ENCODE results near the gene HTR2A. TPM values are rescaled to one million over a fixed set of nuclear protein-coding genes. Genes with fewer than 3 reads are reported as not detected.
"Not testable (repeated sequence)": the region's sequence is repeated elsewhere in the genome, so short reads cannot be mapped to it uniquely, and the experiment has no call there.

Gene HTR2A
- total RNA-seq, 4 donors from 2014 or later: 0.57 TPM; not detected in 3

GRCh38 chr13:46817095-46817494 is 79.8 kb downstream of the HTR2A start:
- DNase-seq (ENCODE audit: low spot score in 2 of 2): no peak
- TF ChIP-seq EP300 (IDR thresholded peaks at IDR 0.05) (no peak), POLR2A (IDR thresholded peaks at IDR 0.05) (no peak), CTCF (IDR thresholded peaks at IDR 0.05) (no peak), POLR2AphosphoS5 (IDR thresholded peaks at IDR 0.05) (no peak)
- H3K27me3 ChIP-seq: no peaks in the 10 kb centered on the region
- H3K27ac ChIP-seq: no peak overlapping the region
- H3K4me1 ChIP-seq: no peaks in the 10 kb centered on the region
- no peaks in the 10 kb centered on the region for H3K36me3 ChIP-seq
- no peaks in the 10 kb centered on the region for H3K9me3 ChIP-seq
- WGBS: 68% methylated on average over 1 of the region's 1 CpG
- H3K4me3 ChIP-seq: no peak overlapping the region

- Histone ChIP-seq H3K4me3 (no peak overlapping the region), H3K36me3 (no peaks in the 10 kb centered on the region), H3K9me3 (no peaks in the 10 kb centered on the region), H3K27me3 (no peaks in the 10 kb centered on the region), H3K4me1 (no peaks in the 10 kb centered on the region), H3K27ac (no peak overlapping the region)
- TF ChIP-seq POLR2A (IDR thresholded peaks at IDR 0.05) (no peak), EP300 (IDR thresholded peaks at IDR 0.05) (no peak), CTCF (IDR thresholded peaks at IDR 0.05) (no peak), POLR2AphosphoS5 (IDR thresholded peaks at IDR 0.05) (no peak)
- DNase-seq (ENCODE audit: low spot score in 2 of 2): no peak
- 84% methylated on average over 1 of the region's 1 CpG for WGBS
Observed at GRCh38 chr13:46816371-46816770, 80.5 kb downstream of the HTR2A start.

- Histone ChIP-seq H3K27me3 (peaks cover 6% of the 10 kb centered on the region), H3K9me3 (no peaks in the 10 kb centered on the region), H3K4me1 (no peaks in the 10 kb centered on the region), H3K36me3 (no peaks in the 10 kb centered on the region), H3K27ac (no peak overlapping the region), H3K4me3 (no peak overlapping the region)
- DNase-seq (ENCODE audit: low spot score in 2 of 2): no peak
- TF ChIP-seq POLR2A (IDR thresholded peaks at IDR 0.05): no peak
- no peak for TF ChIP-seq EP300 (IDR thresholded peaks at IDR 0.05)
- TF ChIP-seq CTCF (IDR thresholded peaks at IDR 0.05): no peak
- TF ChIP-seq POLR2AphosphoS5 (IDR thresholded peaks at IDR 0.05): no peak
Observed at GRCh38 chr13:46812301-46812797, 84.5 kb downstream of the HTR2A start.

GRCh38 chr13:46810440-46810839 is 86.4 kb downstream of the HTR2A start:
- no peak overlapping the region for H3K27ac ChIP-seq
- no peaks in the 10 kb centered on the region for H3K4me1 ChIP-seq
- WGBS: 90% methylated on average over 5 of the region's 5 CpGs
- H3K27me3 ChIP-seq: peaks cover 6% of the 10 kb centered on the region
- H3K4me3 ChIP-seq: no peak overlapping the region
- no peaks in the 10 kb centered on the region for H3K36me3 ChIP-seq
- no peaks in the 10 kb centered on the region for H3K9me3 ChIP-seq
- no peak for DNase-seq (ENCODE audit: low spot score in 2 of 2)
- TF ChIP-seq CTCF (IDR thresholded peaks at IDR 0.05) (no peak), POLR2A (IDR thresholded peaks at IDR 0.05) (no peak), EP300 (IDR thresholded peaks at IDR 0.05) (no peak), POLR2AphosphoS5 (IDR thresholded peaks at IDR 0.05) (no peak)

GRCh38 chr13:46804921-46805320 is 91.9 kb downstream of the HTR2A start:
- not testable (repeated sequence) for H3K4me3 ChIP-seq, H3K27ac ChIP-seq, H3K27me3 ChIP-seq

GRCh38 chr13:46804391-46804815 is 92.5 kb downstream of the HTR2A start:
- WGBS: 98% methylated on average over 3 of the region's 3 CpGs
- no peak for TF ChIP-seq POLR2A (IDR thresholded peaks at IDR 0.05)
- no peak for TF ChIP-seq EP300 (IDR thresholded peaks at IDR 0.05)
- no peak for TF ChIP-seq POLR2AphosphoS5 (IDR thresholded peaks at IDR 0.05)
- no peak for TF ChIP-seq CTCF (IDR thresholded peaks at IDR 0.05)
- H3K4me3 ChIP-seq: no peak overlapping the region
- no peaks in the 10 kb centered on the region for H3K4me1 ChIP-seq
- H3K36me3 ChIP-seq: no peaks in the 10 kb centered on the region
- DNase-seq (ENCODE audit: low spot score in 2 of 2): no peak
- H3K27ac ChIP-seq: no peak overlapping the region
- H3K27me3 ChIP-seq: peaks cover 6% of the 10 kb centered on the region
- no peaks in the 10 kb centered on the region for H3K9me3 ChIP-seq

More at GRCh38 chr13:46804921-46805320, 91.9 kb downstream of the HTR2A start:
- 82% methylated on average over 1 of the region's 1 CpG for WGBS
- not testable (repeated sequence) for DNase-seq (ENCODE audit: low spot score in 2 of 2); H3K9me3 ChIP-seq; H3K4me1 ChIP-seq; H3K36me3 ChIP-seq
